Fibroblast of skin of left biceps (primary cell): Measurements from ENCODE around the gene RAPGEF5.

Experiments
- DNase-seq, 2 experiments: peaks; one replicate each; pipeline ENCODE4 v3.0.0-alpha.2; 2013; ENCODE audit warnings: low read depth in 2 of 2

RAPGEF5 gene

DNA sequence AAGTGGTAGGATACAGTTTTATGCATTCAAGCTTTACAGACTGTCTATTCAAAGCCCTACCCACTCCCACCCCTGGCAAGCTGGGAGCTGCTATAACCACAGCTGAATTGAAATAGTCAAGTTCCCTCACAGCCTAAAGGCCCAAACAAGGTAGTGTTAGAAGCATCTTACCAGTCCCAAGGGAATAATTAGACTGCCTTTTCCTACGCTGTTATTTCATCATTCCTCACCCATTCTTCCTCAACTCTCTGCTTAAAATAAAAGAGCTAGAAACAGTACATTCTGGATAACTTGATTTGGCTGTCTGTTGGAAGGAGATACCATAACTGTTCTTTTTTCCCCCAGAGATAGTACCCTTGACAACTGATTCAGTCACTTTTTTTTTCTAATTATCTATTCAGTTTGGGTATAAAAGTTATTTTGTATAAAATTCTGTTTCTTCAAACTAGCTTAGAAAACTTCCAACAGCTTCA is 54.0 kb downstream of the RAPGEF5 start:
- no peak for DNase-seq

GRCh38 chr7:22302193-22302592 is 54.8 kb downstream of the RAPGEF5 start:
- no peak for DNase-seq

GRCh38 chr7:22301790-22302189 is 55.2 kb downstream of the RAPGEF5 start:
- DNase-seq = no peak

DNA sequence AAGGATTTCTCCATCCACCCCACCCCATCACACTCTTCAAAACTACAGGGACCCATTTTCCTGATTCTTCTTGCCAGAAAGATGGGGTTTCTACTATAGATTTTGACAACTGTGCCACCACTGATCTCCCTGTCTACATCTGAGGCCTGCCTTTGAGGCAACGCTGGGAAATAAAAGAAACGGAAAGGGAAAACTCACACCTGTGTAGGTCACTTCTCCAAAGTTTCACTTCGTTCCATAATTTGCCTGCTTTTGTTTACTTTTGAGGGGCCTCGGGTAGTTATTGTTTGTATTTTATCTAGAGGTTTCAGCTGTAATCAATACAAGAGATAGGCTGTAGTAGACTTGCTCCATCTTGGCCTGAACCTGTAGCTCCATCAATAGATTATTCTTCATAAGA is 56.1 kb downstream of the RAPGEF5 start:
- DNase-seq = no peak

GRCh38 chr7:22296916-22297315 is 60.0 kb downstream of the RAPGEF5 start:
- no peak for DNase-seq

DNA sequence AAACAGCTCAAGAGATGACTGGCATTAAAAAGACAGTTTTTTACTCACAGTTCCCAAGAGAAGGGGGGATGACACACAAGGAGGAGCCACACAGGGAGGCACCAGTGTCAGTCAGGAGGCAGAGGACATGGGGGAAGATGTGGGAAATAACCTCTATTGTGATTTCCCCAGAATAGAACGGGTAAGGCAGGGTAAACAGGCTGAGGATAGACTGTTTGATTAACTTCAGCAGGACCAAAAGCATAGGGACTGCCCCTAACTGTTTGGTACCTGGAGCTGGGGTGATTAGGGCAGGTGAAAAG is 60.7 kb downstream of the RAPGEF5 start:
- DNase-seq = no peak

GRCh38 chr7:22295402-22296264 is 61.3 kb downstream of the RAPGEF5 start:
- no peak for DNase-seq

DNA sequence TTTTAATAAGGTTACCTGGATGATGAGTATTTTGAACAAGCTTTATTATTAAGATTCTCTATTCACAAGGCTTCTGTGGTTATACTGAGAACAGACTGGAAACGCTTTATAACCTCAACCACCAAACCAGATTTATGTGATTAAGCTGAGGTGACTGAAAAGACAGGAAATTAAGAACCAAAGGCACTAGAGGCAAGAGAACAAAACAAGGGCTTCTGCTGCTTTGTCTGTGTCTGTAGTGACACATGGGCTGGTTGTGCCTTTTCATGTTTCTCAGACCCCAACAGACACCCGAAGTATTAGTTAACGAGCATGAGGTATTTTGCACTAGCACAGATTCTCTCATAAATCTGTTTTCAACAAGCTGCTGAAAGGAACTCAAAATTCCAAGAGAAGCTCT is 64.4 kb downstream of the RAPGEF5 start:
- DNase-seq = no peak

DNA sequence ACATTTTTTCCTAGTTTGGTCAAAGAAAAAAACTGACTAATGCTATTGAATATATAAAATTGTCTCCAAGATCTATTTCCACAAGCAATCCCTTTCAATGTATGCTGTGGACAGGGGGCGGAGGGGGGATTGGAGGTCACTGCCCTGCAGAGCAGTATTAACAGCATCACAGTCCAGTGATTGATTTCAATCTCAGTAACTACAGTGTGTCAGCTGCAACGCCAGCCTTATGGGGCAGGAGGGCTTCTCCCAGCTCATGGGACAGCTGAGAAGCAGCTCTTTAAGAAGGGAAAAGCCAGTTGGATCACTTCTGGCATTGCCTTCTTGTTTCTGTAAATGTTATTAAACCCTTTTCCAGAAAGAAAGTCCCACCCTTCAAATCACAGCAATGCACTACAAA is 65.0 kb downstream of the RAPGEF5 start:
- no peak for DNase-seq

DNA sequence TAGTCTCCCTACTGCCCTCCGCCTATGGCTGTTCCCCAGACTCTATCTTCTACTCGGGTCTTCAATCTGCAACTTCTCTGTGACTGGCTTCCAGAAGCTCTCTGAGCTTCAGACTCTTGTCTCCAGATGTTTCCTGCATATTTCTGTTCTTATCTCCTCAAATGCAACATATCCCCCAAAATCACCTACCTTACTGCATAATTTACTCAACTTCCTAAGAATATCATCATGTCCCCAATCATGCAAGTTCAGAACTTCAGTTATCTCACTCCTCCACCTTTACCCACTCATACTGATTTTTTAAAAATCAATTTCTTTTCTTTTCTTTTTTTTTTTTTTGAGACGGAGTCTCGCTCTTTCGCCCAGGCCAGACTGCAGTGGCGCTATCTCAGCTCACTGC is 68.8 kb downstream of the RAPGEF5 start:
- DNase-seq = no peak

GRCh38 chr7:22287412-22287811 is 69.5 kb downstream of the RAPGEF5 start:
- no peak for DNase-seq

GRCh38 chr7:22286436-22286835 is 70.5 kb downstream of the RAPGEF5 start:
- DNase-seq = no peak

DNA sequence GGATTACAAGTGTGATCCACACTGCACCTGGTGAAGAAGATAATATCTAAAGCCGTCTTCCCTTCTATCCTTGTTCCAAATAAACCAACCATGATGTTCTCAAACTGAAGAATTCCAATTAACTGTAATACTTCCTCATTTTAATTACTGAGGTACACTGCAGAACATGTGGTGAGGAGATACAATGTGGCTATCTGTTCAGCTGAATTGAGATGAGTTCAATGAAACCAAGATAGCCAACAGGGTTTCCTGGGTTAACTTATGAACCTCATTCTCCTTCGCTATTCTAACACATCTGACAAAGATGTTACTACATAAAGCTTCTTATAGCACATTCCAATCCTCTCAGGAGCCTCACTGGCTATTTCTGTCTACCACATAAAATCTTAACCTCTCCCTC is 75.5 kb downstream of the RAPGEF5 start:
- no peak for DNase-seq

- no peak for DNase-seq
Observed at GRCh38 chr7:22280031-22280430, 76.9 kb downstream of the RAPGEF5 start.

DNA sequence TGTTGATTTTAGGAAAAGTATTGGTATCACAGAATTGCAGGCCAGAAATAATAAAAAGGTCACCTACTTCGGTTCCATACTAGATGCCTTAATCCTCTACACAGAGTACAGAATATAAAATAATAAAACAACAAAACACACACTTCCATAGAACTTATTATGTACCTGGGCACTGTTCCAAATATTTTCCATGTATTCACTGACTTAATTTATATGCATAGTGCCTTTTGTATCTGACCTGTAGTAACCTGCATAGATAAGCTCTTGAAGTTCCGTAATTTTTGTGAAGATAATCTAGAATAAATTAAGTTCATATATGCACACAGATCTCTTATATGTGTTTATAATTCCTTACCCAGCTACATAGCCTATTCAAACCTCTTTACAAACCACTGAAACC is 78.3 kb downstream of the RAPGEF5 start:
- DNase-seq = no peak

DNA sequence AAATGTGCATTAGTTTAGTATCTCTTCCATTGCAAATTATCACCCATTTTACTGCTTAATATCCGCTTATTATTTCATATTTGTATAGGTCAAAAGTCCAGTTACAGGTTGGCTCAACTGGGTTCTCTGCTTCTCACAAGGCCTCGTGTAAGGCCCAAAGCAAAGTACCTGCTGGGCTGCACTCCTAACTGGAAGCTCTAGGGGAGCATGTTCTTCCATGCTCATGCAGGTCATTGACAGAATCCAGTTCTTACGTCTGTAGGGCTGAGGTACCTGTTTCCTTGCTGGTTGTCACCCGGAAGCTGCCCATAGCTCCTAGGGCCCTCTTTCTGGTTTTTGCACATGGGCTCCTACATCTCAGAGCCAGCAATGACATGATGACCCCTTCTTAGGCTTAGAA is 79.6 kb downstream of the RAPGEF5 start:
- no peak for DNase-seq

- no peak for DNase-seq
Observed at GRCh38 chr7:22275661-22276060, 81.3 kb downstream of the RAPGEF5 start.

DNA sequence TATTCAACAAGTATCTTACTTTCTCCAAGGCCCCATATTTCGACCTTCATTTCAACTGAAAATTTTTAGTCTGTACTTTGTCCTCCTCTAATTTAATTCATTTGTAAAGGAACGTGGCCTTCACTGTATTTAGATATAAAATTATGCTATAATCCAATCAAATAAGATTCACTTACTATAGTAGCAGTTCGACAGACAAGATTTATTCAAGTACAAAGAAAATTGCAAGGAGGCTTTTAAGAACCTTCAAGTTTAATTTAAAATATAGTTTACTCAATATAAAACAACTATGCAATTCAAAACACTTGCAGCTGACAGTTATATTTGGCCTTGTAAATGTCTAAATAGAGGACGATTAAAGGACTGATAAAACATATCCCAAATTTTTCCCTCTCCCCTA is 85.6 kb downstream of the RAPGEF5 start:
- no peak for DNase-seq

DNA sequence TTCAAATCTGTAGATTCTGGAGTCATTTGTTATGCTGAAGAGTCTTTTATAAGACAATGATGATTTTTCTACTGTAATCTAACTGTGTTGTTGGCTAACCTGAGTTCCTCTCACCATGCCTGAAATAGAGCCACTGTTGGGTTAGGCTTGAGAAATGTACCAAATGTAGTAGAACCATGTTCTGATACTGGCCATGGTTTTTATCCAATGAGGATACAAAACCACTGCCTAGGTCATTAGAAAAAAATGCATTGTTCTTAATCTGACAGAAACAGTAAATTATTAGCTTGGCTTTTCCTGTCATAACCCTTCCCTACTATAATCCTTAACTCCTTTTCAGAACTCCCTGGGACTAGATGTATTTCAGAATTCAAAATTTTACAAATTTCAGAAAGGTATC is 86.6 kb downstream of the RAPGEF5 start:
- DNase-seq = no peak

- no peak for DNase-seq
Observed at GRCh38 chr7:22269963-22270362, 87.0 kb downstream of the RAPGEF5 start.

DNA sequence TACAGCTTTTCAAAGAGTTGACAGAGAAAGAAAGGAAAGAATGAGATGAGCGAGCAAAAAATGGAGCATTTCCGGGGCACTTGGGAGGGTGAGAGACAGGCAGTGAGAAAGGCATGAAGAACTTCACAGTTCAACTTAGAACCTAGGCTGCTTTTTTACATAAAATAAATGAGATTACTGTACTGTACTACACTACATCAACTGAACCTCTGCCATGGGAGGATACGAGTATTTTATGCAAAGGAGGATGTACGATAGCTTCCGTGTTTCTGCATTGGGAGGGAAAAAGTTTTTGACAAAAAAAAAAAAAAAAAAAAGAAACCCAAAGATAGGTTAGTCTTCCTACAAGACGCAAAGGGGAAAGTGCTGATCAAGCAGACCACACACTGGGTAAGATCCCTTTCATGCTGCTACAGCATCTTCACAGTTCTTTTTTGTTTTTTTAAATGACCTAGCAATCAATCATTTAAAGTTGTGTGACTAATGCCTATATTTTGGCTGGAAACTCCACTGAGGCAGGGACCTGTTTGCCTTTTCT is 88.0 kb downstream of the RAPGEF5 start:
- no peak for DNase-seq

- DNase-seq = no peak
Observed at GRCh38 chr7:22267930-22268615, 88.9 kb downstream of the RAPGEF5 start.

GRCh38 chr7:22262538-22262937 is 94.4 kb downstream of the RAPGEF5 start:
- no peak for DNase-seq
